GM19324 (cell line): ENCODE data around the gene FYCO1.

Experiments used
- ATAC-seq: cut with Tn5 transposase; IDR thresholded peaks from one replicate; pipeline ENCODE4 v1.9.1; 2021; ENCODE audit warnings: mild to moderate bottlenecking, moderate library complexity; ENCODE audit not compliant: unreplicated experiment, low FRiP score

The FYCO1 gene

DNA sequence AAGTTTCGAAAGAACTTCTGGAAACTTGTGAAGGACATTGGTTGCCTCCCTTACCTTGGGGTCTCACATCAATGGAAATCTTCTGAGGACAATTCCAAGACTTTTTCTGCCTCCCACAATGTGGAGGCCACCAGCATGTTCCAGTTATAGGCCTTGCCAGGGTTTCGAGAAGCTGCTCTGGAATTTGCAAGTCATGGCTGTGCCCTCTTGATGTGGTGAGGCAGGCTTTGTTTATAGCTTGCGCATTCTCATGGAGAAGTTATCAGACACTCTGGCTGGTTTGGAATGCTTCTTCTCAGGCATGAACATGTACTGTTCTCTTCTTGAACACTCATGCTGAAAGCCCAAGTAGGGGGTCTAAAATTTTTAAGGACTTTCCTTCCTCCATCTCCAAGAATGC, 48.3 kb downstream of the FYCO1 start:
- no peak for ATAC-seq

DNA sequence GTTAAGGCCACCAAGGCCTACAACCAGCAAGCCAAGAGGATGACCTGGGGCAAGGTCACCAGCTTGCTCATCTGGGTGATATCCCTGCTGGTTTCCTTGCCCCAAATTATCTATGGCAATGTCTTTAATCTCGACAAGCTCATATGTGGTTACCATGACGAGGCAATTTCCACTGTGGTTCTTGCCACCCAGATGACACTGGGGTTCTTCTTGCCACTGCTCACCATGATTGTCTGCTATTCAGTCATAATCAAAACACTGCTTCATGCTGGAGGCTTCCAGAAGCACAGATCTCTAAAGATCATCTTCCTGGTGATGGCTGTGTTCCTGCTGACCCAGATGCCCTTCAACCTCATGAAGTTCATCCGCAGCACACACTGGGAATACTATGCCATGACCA, 48.7 kb downstream of the FYCO1 start:
- ATAC-seq: no peak

GRCh38 chr3:45946307-45946706, 49.3 kb downstream of the FYCO1 start:
- no peak for ATAC-seq

GRCh38 chr3:45944830-45945620, 50.6 kb downstream of the FYCO1 start:
- no peak for ATAC-seq

- ATAC-seq: no peak
Measured at GRCh38 chr3:45943207-45943846, 52.3 kb downstream of the FYCO1 start, which contains the start of gene CXCR6. Gene CXCR6, plus strand, starts transcription at chr3:45943464. Its CDS starts 3,018 bp downstream, at chr3:45946482.

- ATAC-seq: no peak
Measured at GRCh38 chr3:45942051-45942825, 53.4 kb downstream of the FYCO1 start.

DNA sequence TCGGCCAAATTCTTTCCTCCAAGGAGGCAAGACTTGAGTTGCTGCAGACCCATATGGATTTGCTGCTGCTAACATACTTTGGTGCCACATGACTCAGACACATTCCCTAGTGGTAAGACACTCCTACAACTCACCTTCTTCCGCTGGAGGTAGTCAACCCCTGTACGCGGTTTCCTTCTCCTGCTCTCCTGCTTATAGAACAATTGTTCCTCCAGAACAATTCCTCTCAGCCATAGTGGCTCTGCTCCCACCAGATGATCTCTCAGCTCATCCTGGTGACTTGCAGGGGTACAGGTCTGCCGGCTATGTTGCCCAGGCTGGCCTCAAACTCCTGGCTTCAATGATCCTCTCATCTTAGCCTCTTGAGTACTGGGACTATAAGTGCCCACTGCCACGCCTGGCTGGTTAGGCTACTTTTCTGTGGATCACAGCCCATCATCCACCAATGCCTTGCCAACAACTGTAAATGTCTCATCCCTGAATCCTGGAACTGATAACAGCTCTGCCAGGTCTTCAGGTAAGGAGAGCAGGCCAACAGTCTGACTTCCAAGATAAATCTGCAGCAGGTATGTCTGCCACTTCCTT, 54.8 kb downstream of the FYCO1 start:
- no peak for ATAC-seq

GRCh38 chr3:45940004-45940780, 55.4 kb downstream of the FYCO1 start:
- no peak for ATAC-seq

- ATAC-seq: no peak
Measured at GRCh38 chr3:45939341-45939771, 56.3 kb downstream of the FYCO1 start.

- no peak for ATAC-seq
Measured at GRCh38 chr3:45938864-45939263, 56.8 kb downstream of the FYCO1 start.

- ATAC-seq: no peak
Measured at GRCh38 chr3:45938043-45938435, 57.6 kb downstream of the FYCO1 start.

GRCh38 chr3:45937206-45938042, 58.2 kb downstream of the FYCO1 start:
- ATAC-seq: no peak

- ATAC-seq: no peak
Measured at GRCh38 chr3:45936261-45936660, 59.4 kb downstream of the FYCO1 start.

DNA sequence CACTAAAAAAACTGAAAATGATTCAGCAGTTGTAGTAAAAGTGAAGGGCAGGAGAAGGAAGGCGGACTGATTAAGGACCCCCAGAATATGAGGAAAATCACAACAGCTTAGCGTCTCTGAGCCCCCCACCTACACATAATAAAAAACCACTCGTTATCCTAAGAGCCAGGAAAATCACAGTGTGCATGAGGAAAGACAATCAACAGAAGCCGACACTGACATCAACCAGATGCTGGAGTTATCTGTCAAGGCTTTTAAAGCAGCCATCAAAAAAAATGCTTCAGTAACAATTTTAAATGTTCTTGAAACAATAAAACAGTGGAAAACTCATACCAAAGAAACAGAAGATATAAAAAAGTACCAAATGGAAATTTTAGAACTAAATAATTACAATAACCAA, 62.0 kb downstream of the FYCO1 start:
- no peak for ATAC-seq

DNA sequence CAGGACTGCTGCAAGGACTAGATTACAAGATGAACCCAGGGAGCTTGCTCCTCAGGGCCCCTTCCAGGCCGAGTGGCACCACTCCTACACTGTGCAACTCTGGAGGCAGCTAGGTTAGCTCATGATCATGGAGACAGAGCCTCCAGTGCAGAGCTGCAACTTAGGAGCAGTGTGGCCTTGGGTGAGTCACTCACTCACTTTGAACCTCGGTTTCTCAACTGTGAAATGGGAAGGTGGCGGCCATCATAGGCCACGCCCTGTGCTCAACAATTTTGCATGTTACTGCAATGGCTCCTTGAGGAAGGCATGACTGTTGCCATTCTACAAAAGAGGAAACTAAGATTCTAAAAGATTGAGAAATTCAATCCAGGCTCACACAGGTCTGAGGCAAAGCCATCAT, 63.5 kb downstream of the FYCO1 start:
- no peak for ATAC-seq

DNA sequence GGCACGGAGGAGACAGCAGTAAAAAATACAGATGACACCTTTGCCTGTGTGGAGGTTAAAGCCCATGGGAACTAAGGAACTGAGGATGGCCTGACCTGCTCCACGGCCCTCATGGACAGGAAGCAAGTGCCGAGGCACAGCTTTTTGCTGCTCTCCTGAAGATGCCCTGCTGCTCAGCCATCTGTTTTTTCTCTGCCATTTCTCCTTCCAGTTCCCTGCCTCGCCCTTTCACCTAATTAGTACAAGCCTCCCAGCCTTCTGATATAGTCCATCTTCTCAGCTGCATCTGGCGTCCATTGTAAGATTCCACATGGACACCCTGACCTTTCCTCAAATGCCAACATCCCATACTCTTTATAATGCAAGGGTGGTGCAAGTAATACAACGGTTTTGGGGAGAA, 64.1 kb downstream of the FYCO1 start:
- no peak for ATAC-seq

DNA sequence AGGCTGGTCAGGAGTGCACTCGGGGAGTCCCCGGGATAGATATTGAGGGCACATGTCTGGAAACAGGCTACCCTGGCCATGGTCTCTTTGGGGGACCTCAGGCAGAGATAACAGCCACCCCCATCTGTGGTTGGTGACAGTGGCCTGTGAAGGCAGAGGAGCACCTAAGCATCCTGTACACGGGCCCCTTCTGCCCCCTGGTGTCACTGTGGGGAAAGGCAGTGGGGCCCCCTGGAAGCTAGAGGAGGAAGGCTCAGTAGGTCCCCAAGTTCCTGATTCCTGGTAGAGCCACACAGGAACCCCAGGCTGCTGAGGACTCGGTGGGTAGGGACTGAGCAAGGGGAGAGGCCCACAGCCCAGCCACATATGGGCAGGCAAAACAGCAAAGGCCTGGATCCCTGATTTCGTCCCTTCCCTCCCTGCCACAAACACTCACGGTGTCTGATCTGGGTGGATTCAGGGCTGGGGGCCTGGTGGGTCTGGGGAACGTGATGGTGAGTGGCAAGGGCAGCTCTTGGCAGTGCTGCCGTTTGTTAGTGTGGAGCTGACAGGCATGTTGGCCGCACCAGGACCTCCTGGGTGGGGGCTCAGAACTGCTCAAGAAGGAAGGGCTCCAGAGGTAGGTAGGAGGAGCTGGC, 66.5 kb downstream of the FYCO1 start:
- ATAC-seq: no peak

GRCh38 chr3:45927881-45928280, 67.7 kb downstream of the FYCO1 start:
- no peak for ATAC-seq

DNA sequence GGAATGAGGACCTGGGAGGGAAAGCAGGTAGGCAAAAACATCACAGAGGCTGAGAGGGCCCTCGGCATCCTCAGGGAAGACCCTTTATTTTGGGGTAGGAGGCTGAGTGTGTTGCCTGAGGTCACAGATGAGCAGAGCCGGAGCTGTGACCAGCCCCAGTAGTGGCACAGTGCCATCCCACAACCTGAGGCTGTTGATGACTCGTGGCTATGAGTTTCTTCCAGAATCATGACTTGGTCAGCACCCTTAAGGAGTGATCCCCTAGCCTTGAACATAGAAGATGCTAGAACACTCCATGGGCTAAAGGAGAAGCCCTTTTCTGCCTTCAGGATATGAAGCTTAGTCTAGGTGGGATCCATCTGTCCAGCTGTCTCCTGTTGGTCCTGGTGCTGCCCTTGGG, 71.9 kb downstream of the FYCO1 start:
- ATAC-seq: no peak
